GM12865 (cell line): ENCODE measurements around the gene HPGD.

Source experiments
- DNase-seq: peaks from one replicate; pipeline ENCODE4 v3.0.0; 2010; ENCODE audit warnings: low read depth
- H3K4me3 ChIP-seq: 2 replicates; pipeline ENCODE4 v1.5.1; 2011; ENCODE audit warnings: mild to moderate bottlenecking, low read depth, low read length, control low read depth
- CTCF ChIP-seq: IDR thresholded peaks from 2 replicates; pipeline ENCODE4 v1.5.1; 2011; ENCODE audit warnings: low read length, control low read depth, low read depth, inconsistent platforms; ENCODE audit not compliant: insufficient read depth; ENCODE audit errors: missing control alignments

HPGD gene

GRCh38 chr4:174531486-174531885, 9.2 kb upstream of the HPGD start:
- TF ChIP-seq CTCF: no peak
- DNase-seq: no peak
- H3K4me3 ChIP-seq: no peak overlapping the region

GRCh38 chr4:174528226-174528625, 5.9 kb upstream of the HPGD start:
- DNase-seq: no peak
- no peak overlapping the region for H3K4me3 ChIP-seq
- no peak for TF ChIP-seq CTCF

- no peak overlapping the region for H3K4me3 ChIP-seq
- no peak for DNase-seq
- TF ChIP-seq CTCF: no peak
Observed at GRCh38 chr4:174526731-174527130, 4.4 kb upstream of the HPGD start.

- no peak overlapping the region for H3K4me3 ChIP-seq
- no peak for DNase-seq
- no peak for TF ChIP-seq CTCF
Observed at GRCh38 chr4:174524242-174524641, 2.0 kb upstream of the HPGD start.

- no peak overlapping the region; the same call in 1 of the 2 replicates for H3K4me3 ChIP-seq
- no peak for TF ChIP-seq CTCF
- DNase-seq: no peak
Observed at GRCh38 chr4:174523025-174523693, 871 bp upstream of the HPGD start.

GRCh38 chr4:174521800-174522182, 497 bp downstream of the HPGD start:
- TF ChIP-seq CTCF: no peak
- H3K4me3 ChIP-seq: peak overlapping the region; percentile 45
- DNase-seq: no peak

- no peak for TF ChIP-seq CTCF
- DNase-seq: no peak
- no peak overlapping the region for H3K4me3 ChIP-seq
Observed at GRCh38 chr4:174520660-174521059, 1.6 kb downstream of the HPGD start.
